HCT116 (cell line): ENCODE measurements around the gene KMT2C. TPM values are rescaled to one million over a fixed set of nuclear protein-coding genes. Genes with fewer than 3 reads are reported as not detected.

ENCODE experiments used
- ATAC-seq: fragments of 200-7000 bp; cut with Tn5 transposase; 2 replicates; pipeline ENCODE4 v1.9.1; 2020; ENCODE audit warnings: mild to moderate bottlenecking, moderate library complexity
- BruUV-seq: library from RNA; stranded (reverse); fragments of 400-500 nt; replicated peaks from 2 replicates; lab custom pipeline; 2021; lab: Mats Ljungman, UMichigan
- CTCF ChIA-PET: fragments of 300-600 bp; sonication (Branson Sonifier 250); formaldehyde crosslinking; loops from one replicate; lab custom pipeline; 2021; ENCODE audit warnings: antibody characterized with exemption; lab: Charles Lee
- POLR2A ChIA-PET: fragments of 300-600, 350-600 bp; sonication (Branson Sonifier 250); formaldehyde crosslinking; loops from one replicate; lab custom pipeline; 2021; ENCODE audit warnings: antibody characterized with exemption; lab: Charles Lee
- RAD21 ChIA-PET, 2 experiments: fragments of 300-600 bp; sonication (Branson Sonifier 250); formaldehyde crosslinking; loops; one replicate each; lab custom pipeline; 2023; ENCODE audit warnings: low total read pairs in 2 of 2; ENCODE audit not compliant: uncharacterized antibody in 2 of 2, unreplicated experiment in 2 of 2, low non-redundant PET in 1 of 2; lab: Charles Lee
- DNase-seq: peaks from one replicate; pipeline ENCODE4 v3.0.0-alpha.2; 2010; ENCODE audit warnings: low read depth, low spot score
- H2AFZ ChIP-seq: fragments of 200-600 bp; shearing (Covaris generic), sonication (generic); 2 replicates; pipeline ENCODE4 v1.6.1; 2017; ENCODE audit warnings: low read depth, mixed run types, mixed read lengths, antibody characterized with exemption, low read length; ENCODE audit not compliant: poor library complexity, severe bottlenecking
- H3K27ac ChIP-seq: 2 replicates; pipeline ENCODE4 v1.5.1; 2012; ENCODE audit warnings: low read depth, low read length
- H3K27me3 ChIP-seq: fragments of 200-600 bp; sonication (generic); 2 replicates; pipeline ENCODE4 v1.6.1; 2016; ENCODE audit warnings: mixed run types, low read length, mixed read lengths; ENCODE audit not compliant: insufficient read depth
- H3K36me3 ChIP-seq, 2 experiments: fragments of 200-500 bp in 1 of 2; fragments of 200-600 bp in 1 of 2; sonication (Bioruptor generic) in 1 of 2; sonication (generic) in 1 of 2; 2 replicates each; pipeline versions ENCODE4 v1.5.1 to v1.6.1; 2014 to 2016; ENCODE audit warnings: low read length in 2 of 2, inconsistent platforms in 1 of 2, mixed read lengths in 1 of 2, mixed run types in 1 of 2; ENCODE audit not compliant: insufficient read depth in 2 of 2, control insufficient read depth in 1 of 2
- H3K4me1 ChIP-seq, 2 experiments: fragments of 200-600 bp in 1 of 2; sonication (generic) in 1 of 2; 2 replicates each; pipeline versions ENCODE4 v1.5.1 to v1.6.1; 2012 to 2017; ENCODE audit warnings: low read length in 2 of 2, inconsistent platforms in 1 of 2, mild to moderate bottlenecking in 1 of 2, mixed read lengths in 1 of 2, mixed run types in 1 of 2, moderate library complexity in 1 of 2; ENCODE audit not compliant: insufficient read depth in 2 of 2, control insufficient read depth in 1 of 2
- H3K4me2 ChIP-seq: fragments of 200-600 bp; sonication (generic); 2 replicates; pipeline ENCODE4 v1.6.1; 2017; ENCODE audit warnings: mixed run types, low read length, mixed read lengths
- H3K4me3 ChIP-seq, 2 experiments: fragments of 200-600 bp in 1 of 2; sonication (generic) in 1 of 2; replicated peaks in 1 of 2; 2 replicates each; pipeline ENCODE4 v1.5.1; 2011 to 2016; ENCODE audit warnings: low read length in 2 of 2, control low read depth in 1 of 2, low read depth in 1 of 2, mild to moderate bottlenecking in 1 of 2, mixed read lengths in 1 of 2, mixed run types in 1 of 2
- H3K79me2 ChIP-seq: fragments of 200-600 bp; sonication (generic); 2 replicates; pipeline ENCODE4 v1.6.1; 2017; ENCODE audit warnings: mild to moderate bottlenecking, mixed run types, low read length, moderate library complexity, mixed read lengths; ENCODE audit not compliant: insufficient read depth
- H3K9ac ChIP-seq: fragments of 200-600 bp; sonication (generic); 2 replicates; pipeline ENCODE4 v1.6.1; 2016; ENCODE audit warnings: low read length, mixed read lengths
- H3K9me2 ChIP-seq: fragments of 200-600 bp; sonication (generic), shearing (Covaris generic); 2 replicates; pipeline ENCODE4 v1.6.1; 2017; ENCODE audit warnings: mixed run types, mild to moderate bottlenecking, moderate library complexity; ENCODE audit not compliant: insufficient read depth
- H3K9me3 ChIP-seq, 2 experiments: fragments of 200-500 bp in 1 of 2; fragments of 200-600 bp in 1 of 2; sonication (Bioruptor generic) in 1 of 2; sonication (generic) in 1 of 2; 2 replicates each; pipeline ENCODE4 v1.6.1; 2014 to 2017; ENCODE audit warnings: low read length in 2 of 2, mixed read lengths in 2 of 2, inconsistent platforms in 1 of 2, low read depth in 1 of 2, mild to moderate bottlenecking in 1 of 2, mixed run types in 1 of 2, moderate library complexity in 1 of 2; ENCODE audit not compliant: control insufficient read depth in 1 of 2, insufficient read depth in 1 of 2
- H4K20me1 ChIP-seq: fragments of 200-600 bp; sonication (generic), shearing (Covaris generic); 2 replicates; pipeline ENCODE4 v1.6.1; 2017; ENCODE audit warnings: mixed run types, mild to moderate bottlenecking, moderate library complexity; ENCODE audit not compliant: insufficient read depth
- CBX3 ChIP-seq: IDR thresholded peaks from 2 replicates; pipeline ENCODE4 v1.6.1; 2012; ENCODE audit warnings: low read depth
- CEBPB ChIP-seq: IDR thresholded peaks from 2 replicates; pipeline ENCODE4 v1.6.1; 2012; ENCODE audit warnings: low read depth
- EGR1 ChIP-seq: IDR thresholded peaks from 2 replicates; pipeline ENCODE4 v1.6.1; 2012; ENCODE audit warnings: low read depth
- ELF1 ChIP-seq: IDR thresholded peaks from 2 replicates; pipeline ENCODE4 v1.6.1; 2012; ENCODE audit warnings: low read depth, borderline replicate concordance
- EZH2 ChIP-seq: fragments of 200-600 bp; sonication (generic); IDR thresholded peaks from 2 replicates; pipeline ENCODE4 v1.6.1; 2017; ENCODE audit warnings: antibody characterized with exemption, mixed run types
- EZH2phosphoT487 ChIP-seq: fragments of 200-600 bp; IDR thresholded peaks from 2 replicates; pipeline ENCODE4 v1.6.1; 2018; ENCODE audit warnings: antibody characterized with exemption, borderline replicate concordance
- FOSL1 ChIP-seq: IDR thresholded peaks from 2 replicates; pipeline ENCODE4 v1.6.1; 2012; ENCODE audit warnings: low read depth
- JUND ChIP-seq: IDR thresholded peaks from 2 replicates; pipeline ENCODE4 v1.6.1; 2012
- POLR2A ChIP-seq: IDR thresholded peaks from 2 replicates; pipeline ENCODE4 v1.7.0; 2011; ENCODE audit warnings: borderline replicate concordance; ENCODE audit not compliant: insufficient read depth, insufficient read length; ENCODE audit errors: extremely low read depth
- POLR2AphosphoS5 ChIP-seq: IDR thresholded peaks from 2 replicates; pipeline ENCODE4 v1.6.1; 2011; ENCODE audit warnings: mild to moderate bottlenecking, low read depth, low read length, moderate library complexity
- SIN3A ChIP-seq: IDR thresholded peaks from 2 replicates; pipeline ENCODE4 v1.6.1; 2012; ENCODE audit warnings: low read depth
- SP1 ChIP-seq: IDR thresholded peaks from 2 replicates; pipeline ENCODE4 v1.6.1; 2012; ENCODE audit warnings: low read depth
- ZFX ChIP-seq: fragments of 450-650 bp; IDR thresholded peaks from 2 replicates; pipeline ENCODE4 v1.6.1; 2017
- ZNF274 ChIP-seq: fragments of 200-500 bp; sonication (Bioruptor generic); IDR thresholded peaks from 2 replicates; pipeline ENCODE4 v1.6.1; 2014; ENCODE audit warnings: mild to moderate bottlenecking, low read depth, low read length, inconsistent platforms
- intact Hi-C: fragments of 100-400 bp; cut with micrococcal nuclease; formaldehyde crosslinking; loops from 2 replicates; pipeline ENCODE4 v1.10.0; 2022
- total RNA-seq: library from RNA; stranded (reverse); gene quantifications from one replicate; pipeline ENCODE4 v1.2.1, GENCODE V29; 2021; ENCODE audit not compliant: unreplicated experiment
- TF ChIP-seq, protein P1 (sequence below): IDR thresholded peaks from 2 replicates; pipeline ENCODE4 v1.6.1; 2012
- TF ChIP-seq, protein P2 (sequence below): IDR thresholded peaks from 2 replicates; pipeline ENCODE4 v1.6.1; 2011; ENCODE audit warnings: mild to moderate bottlenecking, low read length, moderate library complexity; ENCODE audit not compliant: insufficient replicate concordance; ENCODE audit errors: extremely low read depth
- TF ChIP-seq, protein P3 (sequence below), 3 experiments: fragments of 200-600 bp in 1 of 3; sonication (generic) in 1 of 3; IDR thresholded peaks in 2 of 3; conservative IDR thresholded peaks in 1 of 3; 2 replicates each; pipeline ENCODE4 v1.5.1; 2012 to 2017; ENCODE audit warnings: low read depth in 2 of 3, low read length in 2 of 3, antibody characterized with exemption in 1 of 3, borderline replicate concordance in 1 of 3, control low read depth in 1 of 3, mild to moderate bottlenecking in 1 of 3, mixed read lengths in 1 of 3, mixed run types in 1 of 3, moderate library complexity in 1 of 3; ENCODE audit not compliant: insufficient read depth in 1 of 3

KMT2C gene
- total RNA-seq, 1 experiment from 2014 or later = 22.9 TPM

DNA sequence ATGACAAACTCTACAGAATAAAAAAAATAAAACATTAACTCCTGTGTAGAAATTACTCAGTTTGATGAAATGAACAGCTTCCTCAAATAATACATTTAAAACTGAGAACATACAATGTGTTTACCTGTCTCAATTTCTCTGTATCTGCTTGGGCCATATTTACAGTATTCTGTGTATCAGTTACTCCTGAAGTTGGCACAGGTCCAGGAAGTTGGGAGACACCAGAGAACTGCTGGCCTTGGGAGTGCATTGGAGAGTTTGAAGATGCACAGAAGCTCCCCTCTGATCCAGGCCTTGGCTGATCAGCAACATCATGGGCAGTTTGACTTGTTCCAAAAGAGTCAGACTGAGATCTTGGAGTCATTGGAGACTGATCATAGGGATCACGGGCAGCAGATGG is 255.2 kb downstream of the KMT2C start:
- POLR2A ChIA-PET = no interaction called here
- no peaks in the 10 kb centered on the region for H4K20me1 ChIP-seq
- DNase-seq = no peak

DNA sequence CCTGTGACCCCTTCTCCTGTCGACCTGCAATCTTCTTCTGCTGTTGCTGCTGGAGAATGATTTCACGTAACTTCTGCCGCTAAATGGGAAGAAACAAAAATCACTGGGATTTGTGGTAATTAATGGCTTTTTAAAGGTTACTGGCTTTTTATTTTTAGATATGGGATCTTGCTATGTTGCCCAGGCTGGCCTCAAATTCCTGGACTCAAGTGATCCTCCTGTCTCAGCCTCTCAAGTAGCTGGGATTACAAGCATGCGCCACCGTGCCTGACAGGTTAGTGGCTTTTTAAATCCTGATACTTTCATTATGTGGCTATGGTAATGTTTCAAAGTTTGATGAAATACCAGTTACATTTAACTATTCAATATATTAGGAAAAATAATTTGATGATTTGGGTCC is 255.8 kb downstream of the KMT2C start:
- DNase-seq = no peak
- Histone ChIP-seq H3K4me2 (no peak overlapping the region), H2AFZ (no peak overlapping the region), H3K79me2 (no peaks in the 10 kb centered on the region)
- no peak for TF ChIP-seq ZFX
- TF ChIP-seq FOSL1 = no peak
- no peak for TF ChIP-seq CBX3
- TF ChIP-seq SP1 = no peak
- TF ChIP-seq EZH2phosphoT487 = no peak
- TF ChIP-seq, protein P1, sequence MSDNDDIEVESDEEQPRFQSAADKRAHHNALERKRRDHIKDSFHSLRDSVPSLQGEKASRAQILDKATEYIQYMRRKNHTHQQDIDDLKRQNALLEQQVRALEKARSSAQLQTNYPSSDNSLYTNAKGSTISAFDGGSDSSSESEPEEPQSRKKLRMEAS = no peak
- no peak for TF ChIP-seq POLR2A
- TF ChIP-seq, protein P2, sequence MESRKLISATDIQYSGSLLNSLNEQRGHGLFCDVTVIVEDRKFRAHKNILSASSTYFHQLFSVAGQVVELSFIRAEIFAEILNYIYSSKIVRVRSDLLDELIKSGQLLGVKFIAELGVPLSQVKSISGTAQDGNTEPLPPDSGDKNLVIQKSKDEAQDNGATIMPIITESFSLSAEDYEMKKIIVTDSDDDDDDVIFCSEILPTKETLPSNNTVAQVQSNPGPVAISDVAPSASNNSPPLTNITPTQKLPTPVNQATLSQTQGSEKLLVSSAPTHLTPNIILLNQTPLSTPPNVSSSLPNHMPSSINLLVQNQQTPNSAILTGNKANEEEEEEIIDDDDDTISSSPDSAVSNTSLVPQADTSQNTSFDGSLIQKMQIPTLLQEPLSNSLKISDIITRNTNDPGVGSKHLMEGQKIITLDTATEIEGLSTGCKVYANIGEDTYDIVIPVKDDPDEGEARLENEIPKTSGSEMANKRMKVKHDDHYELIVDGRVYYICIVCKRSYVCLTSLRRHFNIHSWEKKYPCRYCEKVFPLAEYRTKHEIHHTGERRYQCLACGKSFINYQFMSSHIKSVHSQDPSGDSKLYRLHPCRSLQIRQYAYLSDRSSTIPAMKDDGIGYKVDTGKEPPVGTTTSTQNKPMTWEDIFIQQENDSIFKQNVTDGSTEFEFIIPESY = no peak
- TF ChIP-seq EZH2 = no peak
- TF ChIP-seq ELF1 = no peak
- no peak for TF ChIP-seq CEBPB
- no peak for TF ChIP-seq EGR1
- no peak for TF ChIP-seq JUND
- no peak for TF ChIP-seq SIN3A
- TF ChIP-seq POLR2AphosphoS5 = no peak
- no peak for TF ChIP-seq ZNF274
- TF ChIP-seq, protein P3, sequence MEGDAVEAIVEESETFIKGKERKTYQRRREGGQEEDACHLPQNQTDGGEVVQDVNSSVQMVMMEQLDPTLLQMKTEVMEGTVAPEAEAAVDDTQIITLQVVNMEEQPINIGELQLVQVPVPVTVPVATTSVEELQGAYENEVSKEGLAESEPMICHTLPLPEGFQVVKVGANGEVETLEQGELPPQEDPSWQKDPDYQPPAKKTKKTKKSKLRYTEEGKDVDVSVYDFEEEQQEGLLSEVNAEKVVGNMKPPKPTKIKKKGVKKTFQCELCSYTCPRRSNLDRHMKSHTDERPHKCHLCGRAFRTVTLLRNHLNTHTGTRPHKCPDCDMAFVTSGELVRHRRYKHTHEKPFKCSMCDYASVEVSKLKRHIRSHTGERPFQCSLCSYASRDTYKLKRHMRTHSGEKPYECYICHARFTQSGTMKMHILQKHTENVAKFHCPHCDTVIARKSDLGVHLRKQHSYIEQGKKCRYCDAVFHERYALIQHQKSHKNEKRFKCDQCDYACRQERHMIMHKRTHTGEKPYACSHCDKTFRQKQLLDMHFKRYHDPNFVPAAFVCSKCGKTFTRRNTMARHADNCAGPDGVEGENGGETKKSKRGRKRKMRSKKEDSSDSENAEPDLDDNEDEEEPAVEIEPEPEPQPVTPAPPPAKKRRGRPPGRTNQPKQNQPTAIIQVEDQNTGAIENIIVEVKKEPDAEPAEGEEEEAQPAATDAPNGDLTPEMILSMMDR (IDR thresholded peaks at IDR 0.05 in 2 of 3, conservative IDR thresholded peaks at IDR 0.05 in 1 of 3; ENCODE audit: borderline replicate concordance in 1 of 3, insufficient read depth in 1 of 3, low read depth in 2 of 3, low read length in 2 of 3) = no peak
- TF ChIP-seq, all 23 proteins: peak for 0
- RAD21 ChIA-PET = no interaction called here
- H3K4me1 ChIP-seq = no peaks in the 10 kb centered on the region
- no peaks in the 10 kb centered on the region for H3K9me2 ChIP-seq
- H3K27ac ChIP-seq = no peak overlapping the region
- no peak overlapping the region for H3K4me3 ChIP-seq
- H3K9ac ChIP-seq = no peak overlapping the region
- H3K9me3 ChIP-seq = no peaks in the 10 kb centered on the region
- intact Hi-C loops = no loop called here
- no TSS peak for BruUV-seq
- no peaks in the 10 kb centered on the region for H4K20me1 ChIP-seq
- H3K27me3 ChIP-seq = no peaks in the 10 kb centered on the region
- ATAC-seq = no peak
- CTCF ChIA-PET = no interaction called here
- H3K36me3 ChIP-seq = peaks cover 33 to 36% of the 10 kb centered on the region in 2 experiments; a peak in 3 of 4 replicates
- POLR2A ChIA-PET = no interaction called here

More for the DNA sequence above, 255.2 kb downstream of the KMT2C start:
- ChIA-PET CTCF (no interaction called here), RAD21 (no interaction called here)
- intact Hi-C loops = no loop called here
- H3K9ac ChIP-seq = no peak overlapping the region
- H2AFZ ChIP-seq = no peak overlapping the region
- H3K4me2 ChIP-seq = no peak overlapping the region
- ATAC-seq = no peak
- H3K27ac ChIP-seq = no peak overlapping the region
- no peaks in the 10 kb centered on the region for H3K9me2 ChIP-seq
- H3K4me1 ChIP-seq = no peaks in the 10 kb centered on the region
- no peaks in the 10 kb centered on the region for H3K9me3 ChIP-seq
- H3K4me3 ChIP-seq = no peak overlapping the region
- no peaks in the 10 kb centered on the region for H3K79me2 ChIP-seq
- TF ChIP-seq CBX3 = no peak
- TF ChIP-seq, protein P1 = no peak
- no TSS peak for BruUV-seq
- peaks cover 33 to 36% of the 10 kb centered on the region in 2 experiments; a peak in 3 of 4 replicates for H3K36me3 ChIP-seq
- H3K27me3 ChIP-seq = no peaks in the 10 kb centered on the region
